ENCODE data around the gene FAM43A.

Gene FAM43A

GRCh38 chr3:194707147-194707540 is 21.5 kb downstream of the FAM43A start:
- H3K4me3 Mint-ChIP-seq = no peak overlapping the region
- no peaks in the 10 kb centered on the region for H3K4me1 Mint-ChIP-seq
- no peak overlapping the region for H3K27ac Mint-ChIP-seq
- H3K9me3 Mint-ChIP-seq = peaks cover 3% of the 10 kb centered on the region
- H3K36me3 Mint-ChIP-seq = no peaks in the 10 kb centered on the region
- ATAC-seq (ENCODE audit: low read depth) = no peak
- DNase-seq (ENCODE audit: low spot score in 2 of 2) = no peak
- no peaks in the 10 kb centered on the region for H3K27me3 Mint-ChIP-seq

GRCh38 chr3:194711286-194711685 is 25.6 kb downstream of the FAM43A start:
- Mint-ChIP-seq H3K27me3 (no peaks in the 10 kb centered on the region), H3K36me3 (no peaks in the 10 kb centered on the region), H3K27ac (no peak overlapping the region), H3K4me3 (no peak overlapping the region), H3K4me1 (no peaks in the 10 kb centered on the region), H3K9me3 (peaks cover 3% of the 10 kb centered on the region)
- no peak for DNase-seq (ENCODE audit: low spot score in 2 of 2)
- no peak for ATAC-seq (ENCODE audit: low read depth)

- Mint-ChIP-seq H3K4me3 (no peak overlapping the region), H3K9me3 (peaks cover 3% of the 10 kb centered on the region), H3K27ac (no peak overlapping the region), H3K4me1 (no peaks in the 10 kb centered on the region), H3K27me3 (no peaks in the 10 kb centered on the region), H3K36me3 (no peaks in the 10 kb centered on the region)
- ATAC-seq (ENCODE audit: low read depth) = no peak
- DNase-seq (ENCODE audit: low spot score in 2 of 2) = no peak
Observed at GRCh38 chr3:194711913-194712312, 26.2 kb downstream of the FAM43A start.

GRCh38 chr3:194713299-194714136 is 27.8 kb downstream of the FAM43A start:
- no peaks in the 10 kb centered on the region for H3K27me3 Mint-ChIP-seq
- H3K36me3 Mint-ChIP-seq = no peaks in the 10 kb centered on the region
- DNase-seq (ENCODE audit: low spot score in 2 of 2) = no peak
- no peak overlapping the region for H3K4me3 Mint-ChIP-seq
- no peaks in the 10 kb centered on the region for H3K9me3 Mint-ChIP-seq
- H3K27ac Mint-ChIP-seq = no peak overlapping the region
- ATAC-seq (ENCODE audit: low read depth) = no peak
- no peaks in the 10 kb centered on the region for H3K4me1 Mint-ChIP-seq

- Mint-ChIP-seq H3K27ac (no peak overlapping the region), H3K4me3 (no peak overlapping the region), H3K36me3 (no peaks in the 10 kb centered on the region), H3K27me3 (no peaks in the 10 kb centered on the region), H3K4me1 (no peaks in the 10 kb centered on the region), H3K9me3 (no peaks in the 10 kb centered on the region)
- ATAC-seq (ENCODE audit: low read depth) = no peak
- no peak for DNase-seq (ENCODE audit: low spot score in 2 of 2)
Observed at GRCh38 chr3:194714137-194714455, 28.4 kb downstream of the FAM43A start.

- DNase-seq (ENCODE audit: low spot score in 2 of 2) (no peak), ATAC-seq (ENCODE audit: low read depth) (no peak)
- no peak overlapping the region for H3K4me3 Mint-ChIP-seq
- H3K9me3 Mint-ChIP-seq = no peaks in the 10 kb centered on the region
- H3K27me3 Mint-ChIP-seq = no peaks in the 10 kb centered on the region
- no peak overlapping the region for H3K27ac Mint-ChIP-seq
- H3K36me3 Mint-ChIP-seq = no peaks in the 10 kb centered on the region
- H3K4me1 Mint-ChIP-seq = no peaks in the 10 kb centered on the region
Observed at GRCh38 chr3:194714564-194714963, 28.9 kb downstream of the FAM43A start.

- Mint-ChIP-seq H3K4me3 (no peak overlapping the region), H3K36me3 (no peaks in the 10 kb centered on the region), H3K9me3 (no peaks in the 10 kb centered on the region), H3K27ac (no peak overlapping the region), H3K4me1 (no peaks in the 10 kb centered on the region), H3K27me3 (no peaks in the 10 kb centered on the region)
- no peak for DNase-seq (ENCODE audit: low spot score in 2 of 2)
- ATAC-seq (ENCODE audit: low read depth) = no peak
Observed at GRCh38 chr3:194715022-194715800, 29.5 kb downstream of the FAM43A start.

- peaks cover 3% of the 10 kb centered on the region for H3K4me1 Mint-ChIP-seq
- DNase-seq (ENCODE audit: low spot score in 2 of 2) (no peak), ATAC-seq (ENCODE audit: low read depth) (no peak)
- H3K27ac Mint-ChIP-seq = no peak overlapping the region
- H3K9me3 Mint-ChIP-seq = no peaks in the 10 kb centered on the region
- no peak overlapping the region for H3K4me3 Mint-ChIP-seq
- H3K27me3 Mint-ChIP-seq = no peaks in the 10 kb centered on the region
- H3K36me3 Mint-ChIP-seq = no peaks in the 10 kb centered on the region
Observed at GRCh38 chr3:194718079-194718478, 32.4 kb downstream of the FAM43A start.

- Mint-ChIP-seq H3K4me1 (peaks cover 10% of the 10 kb centered on the region), H3K9me3 (no peaks in the 10 kb centered on the region), H3K27me3 (no peaks in the 10 kb centered on the region), H3K27ac (no peak overlapping the region), H3K36me3 (no peaks in the 10 kb centered on the region), H3K4me3 (no peak overlapping the region)
- DNase-seq (ENCODE audit: low spot score in 2 of 2) = no peak
- no peak for ATAC-seq (ENCODE audit: low read depth)
Observed at GRCh38 chr3:194720048-194720447, 34.4 kb downstream of the FAM43A start.

- Mint-ChIP-seq H3K36me3 (no peaks in the 10 kb centered on the region), H3K27me3 (peaks cover 2% of the 10 kb centered on the region), H3K4me3 (no peak overlapping the region), H3K4me1 (peaks cover 13% of the 10 kb centered on the region), H3K27ac (no peak overlapping the region), H3K9me3 (no peaks in the 10 kb centered on the region)
- ATAC-seq (ENCODE audit: low read depth) (no peak), DNase-seq (ENCODE audit: low spot score in 2 of 2) (no peak)
Observed at GRCh38 chr3:194723846-194724618, 38.3 kb downstream of the FAM43A start.

GRCh38 chr3:194725346-194725745 is 39.7 kb downstream of the FAM43A start:
- peaks cover 2% of the 10 kb centered on the region for H3K9me3 Mint-ChIP-seq
- no peak for ATAC-seq (ENCODE audit: low read depth)
- no peak for DNase-seq (ENCODE audit: low spot score in 2 of 2)
- H3K36me3 Mint-ChIP-seq = no peaks in the 10 kb centered on the region
- H3K4me1 Mint-ChIP-seq = peaks cover 16% of the 10 kb centered on the region
- H3K27ac Mint-ChIP-seq = no peak overlapping the region
- peaks cover 3% of the 10 kb centered on the region for H3K27me3 Mint-ChIP-seq
- H3K4me3 Mint-ChIP-seq = no peak overlapping the region

- H3K27me3 Mint-ChIP-seq = peaks cover 3% of the 10 kb centered on the region
Observed at GRCh38 chr3:194727435-194728128, 41.9 kb downstream of the FAM43A start.

GRCh38 chr3:194728986-194729385 is 43.3 kb downstream of the FAM43A start:
- Mint-ChIP-seq H3K9me3 (peaks cover 3% of the 10 kb centered on the region), H3K4me1 (peaks cover 16% of the 10 kb centered on the region), H3K36me3 (no peaks in the 10 kb centered on the region), H3K27me3 (peaks cover 3% of the 10 kb centered on the region), H3K27ac (no peak overlapping the region), H3K4me3 (no peak overlapping the region)
- ATAC-seq (ENCODE audit: low read depth) (no peak), DNase-seq (ENCODE audit: low spot score in 2 of 2) (no peak)

More at GRCh38 chr3:194727435-194728128, 41.9 kb downstream of the FAM43A start:
- H3K4me1 Mint-ChIP-seq = peaks cover 23% of the 10 kb centered on the region
- no peak overlapping the region for H3K27ac Mint-ChIP-seq
- no peak overlapping the region for H3K4me3 Mint-ChIP-seq
- no peak for DNase-seq (ENCODE audit: low spot score in 2 of 2)
- H3K9me3 Mint-ChIP-seq = peaks cover 3% of the 10 kb centered on the region
- no peak for ATAC-seq (ENCODE audit: low read depth)
- H3K36me3 Mint-ChIP-seq = no peaks in the 10 kb centered on the region
